ENCODE results near the gene GJC1. TPM values are rescaled to one million over a fixed set of nuclear protein-coding genes. Genes with fewer than 3 reads are reported as not detected.
"Not testable (repeated sequence)": the region's sequence is repeated elsewhere in the genome, so short reads cannot be mapped to it uniquely, and the experiment has no call there.

Gene GJC1
- total RNA-seq, 1 experiment from 2014 or later, result 15.4 TPM

DNA sequence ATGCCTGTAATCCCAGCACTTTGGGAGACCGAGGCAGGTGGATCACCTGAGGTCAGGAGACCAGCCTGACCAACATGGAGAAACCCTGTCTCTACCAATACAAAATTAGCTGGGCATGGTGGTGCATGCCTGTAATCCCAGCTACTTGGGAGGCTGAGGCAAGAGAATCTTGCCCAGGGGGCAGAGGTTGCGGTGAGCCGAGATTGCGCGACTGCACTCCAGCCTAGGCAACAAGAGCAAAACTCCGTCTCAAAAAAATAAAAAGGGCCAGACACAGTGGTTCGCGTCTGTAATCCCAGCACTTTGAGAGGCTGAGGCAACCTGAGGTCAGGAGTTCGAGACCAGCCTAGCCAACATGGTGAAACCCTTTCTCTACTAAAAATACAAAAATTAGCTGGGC, 4.9 kb downstream of the GJC1 start:
- H3K4me3 ChIP-seq, DNase-seq, H3K9me3 ChIP-seq, H3K27me3 ChIP-seq: not testable (repeated sequence)
- H3K36me3 ChIP-seq, result peaks cover 16% of the 10 kb centered on the region

DNA sequence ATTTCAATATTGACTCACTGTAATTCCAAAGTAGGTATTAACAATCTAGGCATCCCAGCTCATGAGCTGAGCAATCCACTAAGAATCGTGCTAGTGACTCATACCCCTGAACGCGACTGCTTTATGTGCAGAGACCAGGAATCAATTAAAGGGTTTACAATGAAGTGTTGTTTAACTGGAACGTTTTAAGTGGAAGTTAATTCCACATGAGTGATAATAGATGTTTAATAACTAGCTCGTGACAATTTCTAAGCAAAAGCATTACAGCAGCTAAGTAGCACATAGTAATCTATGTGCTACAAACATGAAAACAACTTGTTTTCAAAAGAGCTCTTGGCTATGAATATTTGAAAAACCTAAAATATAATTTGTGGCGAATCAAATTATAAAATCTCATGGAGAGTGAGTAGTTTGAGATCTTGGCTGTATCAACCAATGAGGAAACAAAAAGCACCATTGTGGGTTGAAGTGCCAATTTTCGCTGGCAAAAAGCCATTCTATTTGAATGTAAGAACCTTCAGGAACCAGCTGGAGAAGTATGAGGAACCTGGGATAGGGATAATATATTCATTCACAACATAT, 9.4 kb downstream of the GJC1 start:
- Histone ChIP-seq H3K4me3 (peak overlapping the region; percentile 13; the same call in 1 of the 2 replicates), H3K9me3 (no peaks in the 10 kb centered on the region), H3K27me3 (no peaks in the 10 kb centered on the region), H3K36me3 (peaks cover 30% of the 10 kb centered on the region)
- peak; percentile 83 for DNase-seq

DNA sequence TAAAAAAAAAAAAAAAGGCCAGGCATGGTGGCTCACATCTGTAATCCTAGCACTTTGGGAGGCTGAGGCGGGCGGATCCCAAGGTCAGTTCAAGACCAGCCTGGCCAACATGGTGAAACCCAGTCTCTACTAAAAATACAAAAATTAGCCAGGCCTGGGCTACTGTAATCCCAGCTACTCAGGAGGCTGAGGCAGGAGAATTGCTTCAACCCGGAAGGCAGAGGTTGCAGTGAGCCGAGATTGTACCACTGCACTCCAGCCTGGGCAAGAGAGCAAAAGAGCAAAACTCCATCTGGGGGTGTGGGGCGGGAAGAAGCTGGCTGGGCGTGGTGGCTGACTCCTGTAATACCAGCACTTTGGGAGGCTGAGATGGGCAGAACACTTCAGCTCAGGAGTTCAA, 11.6 kb downstream of the GJC1 start:
- not testable (repeated sequence) for DNase-seq, H3K4me3 ChIP-seq, H3K9me3 ChIP-seq

DNA sequence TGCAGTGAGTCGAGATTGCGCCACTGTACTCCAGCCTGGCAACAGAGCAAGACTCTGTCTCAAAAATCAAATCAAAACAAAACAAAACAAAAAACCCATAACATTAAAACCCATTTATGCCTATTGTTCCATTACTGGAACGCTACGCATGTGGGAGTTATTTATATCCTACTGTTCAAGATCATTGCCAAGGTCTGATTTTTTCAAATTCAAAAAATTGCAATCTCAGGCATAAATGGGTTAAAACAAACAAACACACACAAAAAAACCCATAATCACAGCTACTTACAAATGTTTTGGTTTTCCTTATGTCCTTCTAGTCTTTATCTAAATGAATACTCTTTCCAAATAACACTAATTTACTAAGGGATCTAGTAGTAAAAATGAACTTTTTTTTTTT, 17.8 kb downstream of the GJC1 start:
- no peak overlapping the region for H3K4me3 ChIP-seq
- peaks cover 8% of the 10 kb centered on the region; the same call in 1 of the 2 replicates for H3K36me3 ChIP-seq
- no peaks in the 10 kb centered on the region for H3K9me3 ChIP-seq
- H3K27me3 ChIP-seq, result no peaks in the 10 kb centered on the region
- DNase-seq, result no peak

More for the DNA sequence above, 11.6 kb downstream of the GJC1 start:
- peaks cover 25% of the 10 kb centered on the region for H3K36me3 ChIP-seq
- not testable (repeated sequence) for H3K27me3 ChIP-seq

DNA sequence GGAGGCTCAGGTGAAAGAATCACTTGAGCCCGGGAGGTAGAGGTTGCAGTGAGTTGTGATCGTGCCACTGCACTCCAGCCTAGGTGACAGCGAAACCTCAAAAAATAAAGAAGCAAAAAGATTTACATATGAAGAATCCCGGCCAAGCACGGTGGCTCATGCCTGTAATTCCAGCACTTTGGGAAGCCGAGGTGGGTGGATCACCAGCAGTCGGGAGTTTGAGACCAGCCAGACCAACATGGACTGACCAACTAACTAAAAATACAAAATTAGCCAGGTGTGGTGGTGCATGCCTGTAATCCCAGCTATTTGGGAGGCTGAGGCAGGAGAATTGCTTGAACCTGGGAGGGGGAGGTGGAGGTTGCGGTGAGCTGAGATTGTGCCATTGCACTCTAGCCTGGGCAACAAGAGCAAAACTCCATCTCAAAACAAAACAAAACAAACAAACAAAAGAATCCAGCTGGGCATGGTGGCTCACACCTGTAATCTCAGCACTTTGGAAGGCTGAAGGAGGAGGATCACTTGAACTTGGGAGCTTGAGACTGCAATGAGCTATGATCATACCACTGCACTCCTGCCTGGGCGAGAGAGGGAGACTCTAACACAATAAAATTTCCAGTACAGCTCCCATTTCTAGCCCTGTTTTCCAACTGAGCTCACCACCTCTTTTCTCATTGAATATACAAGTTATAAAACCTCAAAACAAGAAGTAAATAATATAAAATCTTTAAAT, 21.3 kb downstream of the GJC1 start:
- H3K36me3 ChIP-seq, result peaks cover 23% of the 10 kb centered on the region
- H3K27me3 ChIP-seq, H3K9me3 ChIP-seq, DNase-seq, H3K4me3 ChIP-seq: not testable (repeated sequence)

DNA sequence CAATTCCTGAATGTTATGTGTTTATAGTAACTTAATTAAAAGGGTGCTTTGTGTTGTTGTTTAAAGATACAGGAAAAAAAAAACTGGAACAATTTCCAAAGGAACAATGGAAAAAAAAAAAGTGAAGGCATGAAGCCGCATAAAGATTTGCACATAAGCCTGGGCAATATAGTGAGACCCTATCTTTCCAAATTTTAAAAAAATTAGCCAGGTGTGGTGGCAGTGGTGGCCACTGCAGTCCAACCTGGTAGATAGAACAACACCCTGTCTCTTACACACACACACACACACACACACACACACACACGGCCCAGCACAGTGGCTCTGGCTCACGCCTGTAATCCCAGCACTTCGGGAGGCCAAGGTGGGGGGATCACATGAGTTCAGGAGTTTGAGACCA, 21.9 kb downstream of the GJC1 start:
- Histone ChIP-seq H3K4me3 (no peak overlapping the region), H3K36me3 (peaks cover 30% of the 10 kb centered on the region), H3K27me3 (no peaks in the 10 kb centered on the region), H3K9me3 (no peaks in the 10 kb centered on the region)
- DNase-seq, result no peak

DNA sequence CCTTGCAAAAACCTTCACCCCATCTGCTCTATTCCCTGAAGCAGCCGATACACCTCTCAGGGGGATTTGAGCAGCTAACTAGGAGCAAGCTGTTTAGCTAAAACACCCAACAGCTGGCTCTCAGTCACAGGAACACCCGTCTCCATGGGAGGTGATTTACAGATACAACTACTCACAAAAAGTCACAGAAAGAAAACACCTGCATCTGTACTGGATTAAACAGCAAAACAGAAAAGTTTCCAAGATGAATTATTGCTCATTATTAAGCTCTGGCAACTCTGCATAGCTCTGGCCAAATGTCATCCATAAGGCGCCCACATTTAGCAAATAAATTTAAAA, 22.3 kb downstream of the GJC1 start:
- H3K9me3 ChIP-seq, result no peaks in the 10 kb centered on the region
- no peaks in the 10 kb centered on the region for H3K27me3 ChIP-seq
- H3K36me3 ChIP-seq, result peaks cover 31% of the 10 kb centered on the region
- H3K4me3 ChIP-seq, result no peak overlapping the region
- DNase-seq, result no peak

DNA sequence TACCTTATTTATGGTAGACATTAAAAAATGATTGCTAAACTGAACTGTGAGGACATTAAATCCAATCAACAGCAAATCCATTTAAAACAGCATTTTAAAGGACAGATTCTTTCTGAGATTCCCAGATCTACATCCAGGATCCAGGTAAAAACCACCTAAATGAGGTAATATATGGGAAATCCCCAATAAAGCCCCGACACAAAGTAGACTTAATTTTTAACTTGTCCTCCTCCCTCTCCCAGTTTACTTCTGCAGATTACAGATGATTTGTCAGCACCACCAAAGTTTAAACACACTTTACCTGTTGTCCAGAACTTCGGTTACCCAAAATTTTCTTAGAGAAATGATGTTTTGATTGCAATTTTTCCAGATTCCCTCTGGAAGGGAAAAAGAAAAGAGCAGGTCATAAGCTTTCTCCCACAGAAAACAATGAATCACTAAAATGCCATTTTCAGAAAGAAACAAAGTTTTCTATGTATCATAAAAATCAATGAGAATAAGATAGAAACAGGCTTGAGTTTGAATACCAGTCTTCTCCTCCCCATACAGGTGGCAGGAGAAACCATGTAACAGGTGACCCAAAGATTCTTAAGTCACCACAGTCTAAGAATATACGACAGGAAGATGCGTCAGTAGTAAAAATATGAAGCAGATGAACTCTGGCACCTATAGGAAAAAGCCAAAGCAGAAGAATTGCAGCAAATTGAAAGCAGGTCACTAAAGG, 22.8 kb downstream of the GJC1 start:
- Histone ChIP-seq H3K36me3 (peaks cover 35% of the 10 kb centered on the region), H3K27me3 (no peaks in the 10 kb centered on the region), H3K9me3 (no peaks in the 10 kb centered on the region), H3K4me3 (no peak overlapping the region)
- DNase-seq, result no peak

DNA sequence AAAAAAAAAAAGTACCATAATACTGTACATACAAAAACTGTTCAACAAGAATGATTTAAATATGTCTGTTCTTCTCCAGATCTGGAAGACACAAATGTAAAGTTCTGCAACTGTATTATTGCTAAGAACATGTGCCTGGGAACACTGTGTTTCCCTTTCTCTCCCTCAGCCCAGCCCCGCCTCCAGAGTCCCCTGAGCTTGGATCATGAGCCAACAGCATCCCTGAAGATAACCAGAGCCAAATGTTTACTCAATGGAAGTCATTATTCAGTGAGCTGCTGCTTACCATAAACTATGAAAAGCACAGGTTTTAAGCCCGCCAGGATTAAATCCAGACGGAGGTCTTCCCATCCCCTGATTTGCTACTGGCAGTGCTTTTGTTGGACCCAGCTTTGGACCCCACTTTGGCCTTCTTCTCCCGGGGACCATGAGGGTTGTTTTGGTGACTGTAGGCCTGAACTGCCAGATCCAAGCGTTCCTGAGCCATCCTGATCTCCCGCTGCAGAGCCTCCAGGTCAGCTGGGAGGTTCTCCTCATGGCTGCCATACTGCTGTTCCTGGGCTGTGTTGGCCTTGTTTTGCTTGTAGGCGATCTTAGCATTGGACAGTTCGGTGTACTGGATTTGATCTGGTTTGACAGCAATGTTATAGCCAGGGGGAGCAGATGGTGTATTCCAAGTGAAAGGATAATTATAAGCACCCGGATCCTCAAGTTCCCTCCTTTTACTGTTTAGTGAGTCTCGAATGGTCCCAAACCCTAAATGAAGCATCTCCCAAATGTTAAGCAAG, 25.6 kb downstream of the GJC1 start:
- Histone ChIP-seq H3K9me3 (no peaks in the 10 kb centered on the region), H3K4me3 (no peak overlapping the region), H3K36me3 (peaks cover 59% of the 10 kb centered on the region), H3K27me3 (no peaks in the 10 kb centered on the region)
- no peak for DNase-seq

DNA sequence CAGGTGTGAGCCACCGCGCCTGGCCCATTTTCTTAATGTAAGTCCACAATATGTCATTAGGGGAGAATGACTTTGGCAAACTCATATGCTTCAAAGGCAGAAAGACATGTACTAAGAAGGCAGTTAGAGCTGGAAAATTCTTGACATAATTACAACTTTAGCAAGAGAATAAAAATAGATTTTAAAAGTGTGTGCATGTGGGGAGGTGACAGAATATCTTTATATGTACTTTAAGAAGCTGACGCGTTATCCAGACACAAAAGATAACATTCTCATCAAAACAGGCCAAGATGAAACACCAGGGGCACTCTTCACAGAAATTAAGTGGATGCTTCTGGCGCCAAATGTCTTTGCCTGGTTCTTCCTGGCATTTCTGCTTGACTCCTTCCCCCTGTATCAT, 28.2 kb downstream of the GJC1 start:
- DNase-seq, result no peak
- Histone ChIP-seq H3K36me3 (peaks cover 78% of the 10 kb centered on the region), H3K4me3 (no peak overlapping the region), H3K9me3 (no peaks in the 10 kb centered on the region), H3K27me3 (no peaks in the 10 kb centered on the region)

DNA sequence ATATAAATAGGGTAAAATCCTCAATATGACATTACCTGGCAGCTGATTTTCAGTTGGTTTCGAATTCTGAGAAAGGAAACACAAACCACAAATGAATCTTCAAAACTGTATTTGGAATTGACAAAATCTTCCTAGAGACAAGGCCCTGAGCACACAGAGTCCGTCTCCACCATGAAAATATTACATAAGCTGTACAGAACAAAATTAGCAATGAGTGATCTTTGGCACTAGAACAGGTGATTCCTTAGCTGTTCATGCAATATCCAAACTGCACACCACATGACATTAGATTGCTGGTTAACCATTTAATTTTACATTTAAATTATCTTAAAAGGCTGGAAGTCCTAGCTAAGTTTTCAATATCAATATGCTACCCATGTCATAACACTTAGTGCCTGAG, 31.7 kb downstream of the GJC1 start:
- peaks cover 62% of the 10 kb centered on the region for H3K36me3 ChIP-seq
- H3K9me3 ChIP-seq, result no peaks in the 10 kb centered on the region
- no peak overlapping the region for H3K4me3 ChIP-seq
- DNase-seq, result no peak
- H3K27me3 ChIP-seq, result no peaks in the 10 kb centered on the region

DNA sequence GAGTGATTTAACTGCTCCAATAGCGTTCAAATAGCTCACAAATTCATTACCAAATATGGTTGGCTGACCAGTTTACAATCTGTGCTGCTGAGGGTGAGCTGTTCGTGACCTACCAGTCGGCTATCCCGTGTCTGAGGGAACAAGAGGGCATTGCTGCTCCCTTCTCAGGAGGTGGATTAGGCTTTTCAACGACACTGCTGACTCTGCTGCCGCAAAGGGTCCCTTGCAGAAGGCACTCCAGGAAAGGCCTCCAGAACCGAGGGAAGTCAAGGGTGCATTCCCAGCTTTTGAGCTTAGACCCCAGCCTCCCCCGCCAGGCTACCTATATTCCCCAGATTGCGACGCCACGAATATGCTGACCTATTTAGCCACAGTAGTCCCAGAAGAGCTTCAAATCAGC, 32.3 kb downstream of the GJC1 start:
- Histone ChIP-seq H3K36me3 (peaks cover 58% of the 10 kb centered on the region), H3K4me3 (no peak overlapping the region), H3K27me3 (no peaks in the 10 kb centered on the region), H3K9me3 (no peaks in the 10 kb centered on the region)
- DNase-seq, result no peak

DNA sequence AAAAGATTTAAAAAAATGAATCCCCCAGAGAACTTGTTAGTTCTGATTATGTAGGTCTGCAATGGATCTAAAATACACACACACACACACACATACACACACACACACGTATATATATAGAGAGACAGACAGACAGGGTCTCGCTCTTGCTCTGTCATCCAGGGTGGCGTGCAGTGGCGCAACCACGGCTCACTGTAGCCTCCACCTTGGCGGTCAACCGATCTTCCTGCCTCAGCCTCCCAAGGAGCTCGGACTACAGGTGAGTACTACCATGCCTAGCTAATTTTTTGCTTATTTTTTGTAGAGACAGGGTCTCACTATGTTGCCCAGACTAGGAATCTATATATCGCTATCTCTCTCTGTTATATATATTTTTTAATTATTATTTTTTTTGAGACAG, 33.4 kb downstream of the GJC1 start:
- Histone ChIP-seq H3K9me3 (no peaks in the 10 kb centered on the region), H3K27me3 (no peaks in the 10 kb centered on the region), H3K36me3 (peaks cover 48% of the 10 kb centered on the region), H3K4me3 (no peak overlapping the region)
- no peak for DNase-seq

DNA sequence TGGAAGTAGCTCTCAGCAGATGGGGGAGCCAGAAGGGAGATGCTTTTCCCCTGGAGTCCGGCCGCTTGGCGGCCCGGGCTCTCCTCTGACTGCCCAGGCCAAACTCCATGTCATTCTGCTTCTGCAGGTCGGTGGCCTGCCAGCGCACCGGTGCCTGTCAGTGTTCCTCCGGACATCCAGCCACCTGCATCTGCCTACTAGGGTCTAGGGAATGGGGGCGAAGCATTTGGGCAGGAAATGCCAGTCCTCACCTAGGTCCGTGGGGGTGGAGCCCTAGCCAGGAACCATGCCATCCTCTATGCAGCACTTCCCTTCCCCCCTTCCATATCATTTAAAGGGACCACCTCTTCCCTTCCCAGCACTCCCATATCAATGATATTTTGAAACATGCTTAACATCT, 34.2 kb downstream of the GJC1 start:
- Histone ChIP-seq H3K9me3 (no peaks in the 10 kb centered on the region), H3K36me3 (peaks cover 42% of the 10 kb centered on the region), H3K27me3 (no peaks in the 10 kb centered on the region), H3K4me3 (no peak overlapping the region)
- DNase-seq, result no peak

DNA sequence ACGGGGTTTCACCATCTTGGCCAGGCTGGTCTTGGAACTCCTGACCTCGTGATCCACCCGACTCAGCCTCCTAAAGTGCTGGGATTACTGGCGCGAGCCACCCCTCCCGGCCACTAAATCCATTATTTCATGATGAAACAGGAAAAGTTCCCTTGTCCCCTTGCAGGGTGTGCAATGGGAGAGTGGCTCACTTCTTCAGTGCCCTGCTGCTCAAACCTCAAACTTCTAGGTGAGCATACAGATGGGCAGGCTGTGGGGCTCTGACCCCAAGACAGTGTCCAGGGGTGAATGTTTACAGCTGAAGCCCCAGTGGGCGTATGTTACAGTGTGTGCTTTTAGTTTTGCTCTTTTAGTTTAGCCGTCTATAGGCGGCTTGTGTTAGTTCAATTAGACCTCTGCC, 34.7 kb downstream of the GJC1 start:
- H3K27me3 ChIP-seq, result no peaks in the 10 kb centered on the region
- no peak for DNase-seq
- H3K9me3 ChIP-seq, result no peaks in the 10 kb centered on the region
- H3K36me3 ChIP-seq, result peaks cover 39% of the 10 kb centered on the region
- no peak overlapping the region for H3K4me3 ChIP-seq

DNA sequence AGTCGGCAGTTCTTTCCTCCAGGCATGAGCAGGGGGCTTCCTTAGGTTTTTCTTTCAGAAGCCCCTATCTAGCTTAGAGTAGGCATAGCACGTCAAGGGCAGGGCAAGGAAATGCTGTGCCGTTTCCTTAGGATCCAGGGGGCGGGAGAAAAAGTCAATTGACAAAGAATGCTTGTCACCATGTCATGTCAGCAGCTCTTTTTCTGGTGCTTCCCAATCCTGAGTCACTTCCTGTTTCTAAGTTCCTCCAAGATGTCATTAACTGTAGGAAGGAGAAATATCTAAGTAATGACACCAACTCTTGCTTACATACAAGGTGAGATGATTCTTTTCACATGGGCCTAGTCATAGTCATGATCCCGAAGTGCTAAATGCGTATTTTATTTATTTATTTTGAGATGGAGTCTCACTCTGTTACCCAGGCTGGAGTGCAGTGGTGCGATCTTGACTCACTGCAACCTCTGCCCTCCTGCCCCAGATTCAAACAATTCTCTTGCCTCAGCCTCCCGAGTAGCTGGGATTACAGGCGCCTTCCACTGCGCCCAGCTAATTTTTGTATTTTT, 35.2 kb downstream of the GJC1 start:
- Histone ChIP-seq H3K36me3 (peaks cover 34% of the 10 kb centered on the region), H3K4me3 (no peak overlapping the region), H3K9me3 (no peaks in the 10 kb centered on the region), H3K27me3 (no peaks in the 10 kb centered on the region)
- DNase-seq, result peak; percentile 79
